ENCODE measurements around the gene TRIB2.
A peak's percentile ranks its signal among the peaks of the same experiment; 100 is the strongest.

Gene TRIB2

DNA sequence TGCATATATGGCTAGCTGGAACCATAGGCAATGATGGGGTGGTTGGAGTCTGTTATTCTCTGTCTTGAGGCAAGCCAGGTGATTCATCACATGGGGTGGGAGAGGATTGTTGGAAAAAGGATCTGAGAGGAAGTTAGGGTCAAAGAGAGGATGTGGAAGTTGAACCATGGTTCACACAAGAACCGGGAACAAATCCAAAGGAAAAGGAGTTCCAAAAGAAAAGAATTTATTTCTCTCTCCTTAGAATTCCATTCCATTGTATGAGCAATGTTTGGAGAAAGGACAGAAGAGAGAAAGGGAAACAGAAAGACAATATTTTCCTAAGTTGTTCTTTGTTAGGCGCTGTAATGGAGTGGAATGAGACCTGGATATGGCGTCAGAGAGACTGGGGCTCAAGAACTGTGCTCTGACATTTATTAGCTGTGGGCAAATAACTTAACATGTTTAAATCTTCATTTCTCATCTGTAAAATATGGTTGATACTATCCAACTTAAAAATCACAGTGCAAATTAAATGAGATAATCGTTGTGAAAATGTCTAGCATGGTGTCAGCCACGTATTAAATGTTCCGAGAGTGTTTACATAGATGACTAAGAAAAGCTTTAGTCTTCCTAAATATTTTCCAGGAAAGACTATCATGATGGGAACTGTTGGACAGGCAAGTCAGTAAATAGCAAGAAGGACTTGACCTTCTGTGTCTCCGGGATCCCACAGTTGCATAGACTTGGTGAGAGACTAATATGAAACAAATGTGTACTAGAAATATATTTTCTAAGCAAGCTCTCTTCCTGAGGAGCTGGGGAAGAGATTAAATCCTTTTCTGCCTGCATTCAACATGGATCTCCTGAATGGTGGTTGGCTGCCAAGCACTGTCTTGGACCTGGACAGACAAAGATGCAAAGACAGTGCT is 71.4 kb downstream of the TRIB2 start:
- peak; percentile 76 for DNase-seq

DNA sequence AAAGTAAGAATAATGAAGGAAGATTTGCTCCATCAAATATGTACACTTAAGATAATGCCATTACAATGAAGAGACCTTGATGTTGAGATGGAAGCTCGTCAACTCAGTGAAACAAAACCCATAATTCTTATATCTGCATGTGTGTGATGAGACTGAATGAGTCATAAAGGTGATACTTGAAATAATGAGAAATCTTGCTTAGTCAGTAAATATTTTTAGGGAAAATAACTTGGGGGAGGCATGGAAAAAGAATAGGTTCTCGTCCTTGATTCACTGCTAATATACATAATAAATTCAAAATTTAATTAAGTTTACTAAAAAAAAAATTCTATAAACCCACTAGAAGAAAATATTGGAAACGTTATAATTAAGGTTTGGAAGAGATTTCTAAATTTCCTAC is 75.2 kb downstream of the TRIB2 start:
- DNase-seq, result no peak

Data from right hindlimb (tissue), 1 donor.